Psoas muscle (tissue), 8 donors: ENCODE data around the gene PPA1. TPM values are rescaled to one million over a fixed set of nuclear protein-coding genes. Genes with fewer than 3 reads are reported as not detected.

Experiments
- ATAC-seq, 4 donors: fragments of 200-7000 bp; cut with Tn5 transposase; one replicate each; pipeline ENCODE4 v1.9.1; 2020; ENCODE audit warnings: moderate library complexity in 3 of 4, mild to moderate bottlenecking in 2 of 4
- DNase-seq, 2 donors: peaks; one replicate each; pipeline ENCODE4 v3.0.0-alpha.2; 2020
- H3K27ac ChIP-seq: fragments of 200-600 bp; one replicate; pipeline ENCODE4 v1.8.0; 2022
- H3K27me3 ChIP-seq, 3 donors: fragments of 200-600 bp in 1 of 3; one replicate each; pipeline versions ENCODE4 v1.6.1 to v1.8.0; 2013 to 2022; ENCODE audit warnings: low read length in 2 of 3, mild to moderate bottlenecking in 2 of 3, moderate library complexity in 1 of 3; ENCODE audit not compliant: insufficient read depth in 3 of 3
- H3K36me3 ChIP-seq, 2 donors: fragments of 200-600 bp in 1 of 2; one replicate each; pipeline versions ENCODE4 v1.6.1 to v1.8.0; 2013 to 2022; ENCODE audit warnings: low read depth in 1 of 2, mild to moderate bottlenecking in 1 of 2, moderate library complexity in 1 of 2; ENCODE audit not compliant: insufficient read depth in 1 of 2
- H3K4me1 ChIP-seq: fragments of 200-600 bp; one replicate; pipeline ENCODE4 v1.8.0; 2022
- H3K4me3 ChIP-seq: fragments of 200-600 bp; one replicate; pipeline ENCODE4 v1.8.0; 2022; ENCODE audit warnings: mild to moderate bottlenecking
- H3K9me3 ChIP-seq: fragments of 200-600 bp; one replicate; pipeline ENCODE4 v1.8.0; 2022
- CTCF ChIP-seq: fragments of 200-600 bp; IDR thresholded peaks from one replicate; pipeline ENCODE4 v1.8.0; 2022; ENCODE audit warnings: antibody characterized with exemption
- WGBS, 3 donors: extraction: QIAGEN DNeasy Blood & Tissue Kit; methylation state at CpG; one replicate each; pipeline versions ENCODE4 v1.1.6 to v1.1.7; 2013; 5-methylcytosine and 5-hydroxymethylcytosine counted together
- intact Hi-C, 2 donors: fragments of 100-400 bp; cut with DNase I; formaldehyde crosslinking; loops; one replicate each; pipeline versions ENCODE4 v1.11.0 to v1.14.2; 2022
- polyA plus RNA-seq, 3 donors: library from polyadenylated mRNA; stranded (reverse); fragments of 200-250 nt; gene quantifications; one replicate each; pipeline ENCODE4 v1.2.3, GENCODE V29; 2013
- total RNA-seq, 4 donors: library from RNA; stranded (reverse); fragmentation: NEBNext Ultra II Directional in 2 of 4; extraction: Animal tissue kit (Norgen Biotek cat#: 25700) in 2 of 4; gene quantifications; one replicate each; pipeline versions ENCODE4 v1.2.1 to v1.2.4, GENCODE V29; 2021 to 2023
- donor health status: healthy with polysubstance abuse.
- donor health status: DM: no; HTN: no; CAD: no; lungs with moderate emphysema.
- donor health status: Bipolar disorder and iron deficiency.
- donor health status: healthy.
- donor health status: DM: yes; HTN: yes; CAD: no.
- donor health status: DM: no; HTN: no; CAD: no.
- donor health status: DM: no; HTN: no; CAD: no.
- donor health status: DM: yes; HTN: yes; CAD: no.

The PPA1 gene
- total and polyA plus RNA-seq, 7 donors: 95.3 to 211 (median 131) TPM

- intact Hi-C loops: no loop called here
- no peaks in the 10 kb centered on the region for H3K9me3 ChIP-seq
- no peak overlapping the region for H3K4me3 ChIP-seq
- H3K27me3 ChIP-seq: no peaks in the 10 kb centered on the region
- H3K4me1 ChIP-seq: peaks cover 62% of the 10 kb centered on the region
- no peak for DNase-seq
- no peak for ATAC-seq
- 56 to 72% (median 63%) methylated on average over 7 of the region's 7 CpGs for WGBS, 3 donors
- no peak overlapping the region for H3K27ac ChIP-seq
- peaks cover 0 to 20% of the 10 kb centered on the region in 2 donors for H3K36me3 ChIP-seq
- TF ChIP-seq CTCF: no peak
Measured at GRCh38 chr10:70167246-70167645, 66.0 kb downstream of the PPA1 start.

DNA sequence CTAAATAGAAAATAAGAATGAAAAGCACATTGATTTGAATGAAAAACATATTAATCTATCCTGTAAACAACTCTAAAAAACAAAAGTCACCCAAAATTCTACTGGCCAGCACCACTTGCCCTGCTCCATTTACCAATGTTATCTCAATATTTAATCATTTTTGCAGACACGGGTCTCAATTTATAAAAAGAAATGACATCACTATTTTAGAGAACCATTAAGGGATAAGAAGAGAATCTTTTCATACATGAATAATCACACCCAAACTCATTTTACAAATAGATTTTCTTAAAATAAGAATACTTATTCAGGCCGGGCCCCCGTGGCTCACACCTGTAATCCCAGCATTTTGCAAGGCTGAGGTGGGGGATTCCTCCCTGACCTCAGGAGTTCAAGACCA is 66.8 kb downstream of the PPA1 start:
- Histone ChIP-seq H3K27ac (no peak overlapping the region), H3K4me3 (no peak overlapping the region), H3K27me3 (no peaks in the 10 kb centered on the region), H3K36me3 (peaks cover 0 to 25% of the 10 kb centered on the region in 2 donors), H3K9me3 (no peaks in the 10 kb centered on the region), H3K4me1 (peaks cover 66% of the 10 kb centered on the region)
- no peak for DNase-seq
- 63 to 74% (median 66%) methylated on average over 3 of the region's 3 CpGs for WGBS, 3 donors
- TF ChIP-seq CTCF: no peak
- intact Hi-C loops: no loop called here
- no peak for ATAC-seq

- Histone ChIP-seq H3K4me1 (peaks cover 66% of the 10 kb centered on the region), H3K27me3 (no peaks in the 10 kb centered on the region), H3K27ac (peak overlapping the region; percentile 64), H3K36me3 (peaks cover 5 to 48% of the 10 kb centered on the region in 2 donors), H3K4me3 (no peak overlapping the region), H3K9me3 (no peaks in the 10 kb centered on the region)
- no peak for DNase-seq
- 47 to 68% (median 52%) methylated on average over 3 of the region's 3 CpGs for WGBS, 3 donors
- TF ChIP-seq CTCF: no peak
- intact Hi-C loops: no loop called here
- ATAC-seq: peak; percentile 67 to 84 (median 78)
Measured at GRCh38 chr10:70164163-70164562, 69.1 kb downstream of the PPA1 start.

DNA sequence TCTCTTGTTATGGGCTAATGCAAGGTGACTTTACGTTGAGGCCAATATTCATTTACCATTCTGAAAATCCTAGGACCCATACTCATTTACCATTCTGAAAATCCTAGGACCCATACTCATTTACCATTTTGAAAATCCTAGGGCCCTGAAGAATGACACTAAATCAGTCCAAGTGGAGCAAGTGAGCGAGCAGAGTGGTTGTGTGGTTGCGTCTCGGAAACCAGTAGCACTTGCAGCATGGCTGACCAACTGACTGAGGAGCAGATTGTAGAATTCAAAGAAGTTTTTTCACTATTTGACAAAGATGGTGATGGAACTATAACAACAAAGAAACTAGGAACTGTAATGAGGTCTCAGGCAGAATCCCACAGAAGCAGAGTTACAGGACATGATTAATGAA is 69.8 kb downstream of the PPA1 start:
- intact Hi-C loops: no loop called here
- Histone ChIP-seq H3K4me1 (peaks cover 59% of the 10 kb centered on the region), H3K27ac (no peak overlapping the region), H3K9me3 (no peaks in the 10 kb centered on the region), H3K36me3 (peaks cover 5 to 54% of the 10 kb centered on the region in 2 donors), H3K4me3 (no peak overlapping the region), H3K27me3 (no peaks in the 10 kb centered on the region)
- 93 to 95% (median 94%) methylated on average over 4 of the region's 4 CpGs for WGBS, 3 donors
- no peak for TF ChIP-seq CTCF
- DNase-seq (no peak), ATAC-seq (no peak)

- DNase-seq (no peak), ATAC-seq (no peak)
- H3K27ac ChIP-seq: no peak overlapping the region
- no peaks in the 10 kb centered on the region for H3K27me3 ChIP-seq
- H3K36me3 ChIP-seq: peaks cover 5 to 55% of the 10 kb centered on the region in 2 donors
- intact Hi-C loops: no loop called here
- H3K9me3 ChIP-seq: no peaks in the 10 kb centered on the region
- no peak for TF ChIP-seq CTCF
- H3K4me3 ChIP-seq: no peak overlapping the region
- H3K4me1 ChIP-seq: peaks cover 53% of the 10 kb centered on the region
- 49 to 70% (median 69%) methylated on average over 1 of the region's 1 CpG for WGBS, 3 donors
Measured at GRCh38 chr10:70162892-70163201, 70.4 kb downstream of the PPA1 start.
